GM21390 (cell line): Measurements from ENCODE around the gene PODN.

ENCODE experiments used
- ATAC-seq: cut with Tn5 transposase; IDR thresholded peaks from one replicate; pipeline ENCODE4 v1.9.1; 2021; ENCODE audit not compliant: unreplicated experiment

The PODN gene

GRCh38 chr1:53112861-53113260 is 50.8 kb downstream of the PODN start:
- no peak for ATAC-seq

GRCh38 chr1:53114090-53114489 is 52.1 kb downstream of the PODN start:
- ATAC-seq: no peak

GRCh38 chr1:53114581-53115400 is 52.8 kb downstream of the PODN start:
- no peak for ATAC-seq

GRCh38 chr1:53115403-53116306 is 53.6 kb downstream of the PODN start:
- ATAC-seq: no peak

- no peak for ATAC-seq
Measured at GRCh38 chr1:53116307-53116810, 54.3 kb downstream of the PODN start.

GRCh38 chr1:53116933-53117600 is 55.1 kb downstream of the PODN start:
- no peak for ATAC-seq

DNA sequence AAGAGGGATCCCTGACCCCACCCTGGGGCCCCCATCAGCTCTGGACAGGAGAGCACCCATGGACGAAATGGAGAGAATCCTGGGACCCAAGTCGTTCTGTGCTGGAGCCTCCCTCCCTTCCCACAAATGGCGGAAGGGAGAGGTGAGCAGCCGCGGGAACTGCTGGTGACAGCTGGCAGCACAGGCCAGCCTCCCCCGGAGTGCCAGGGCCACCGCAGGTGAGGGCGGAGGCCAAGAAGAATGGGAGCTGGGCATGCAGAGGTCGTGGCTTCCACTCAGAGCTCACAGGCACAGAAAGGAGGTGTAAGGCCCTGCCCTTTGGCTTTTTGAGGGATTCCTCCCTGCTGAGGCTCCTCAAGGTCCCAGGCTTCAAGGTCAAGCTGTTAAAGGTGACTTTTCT is 55.8 kb downstream of the PODN start:
- ATAC-seq: no peak

DNA sequence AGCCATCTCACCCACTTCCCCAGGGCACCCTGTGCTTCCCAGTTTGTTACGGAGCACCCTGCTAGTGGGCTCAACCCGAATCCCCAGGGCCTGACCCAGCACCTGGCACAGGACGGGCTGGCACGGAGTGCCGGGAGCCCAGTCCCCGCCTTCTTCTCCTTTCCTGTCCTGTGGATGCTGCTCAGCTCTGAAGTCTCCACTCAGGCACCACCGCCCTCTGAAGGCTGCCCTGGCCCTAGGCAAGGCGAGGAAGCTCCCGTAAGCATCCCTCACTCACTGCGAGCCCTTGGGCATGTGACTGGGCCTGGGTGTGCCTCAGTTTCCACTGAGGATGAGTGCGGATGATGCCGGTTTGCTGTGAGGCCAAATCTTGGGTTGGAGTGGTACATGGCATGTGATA is 58.6 kb downstream of the PODN start:
- ATAC-seq: no peak

- no peak for ATAC-seq
Measured at GRCh38 chr1:53121319-53122172, 59.5 kb downstream of the PODN start.

- no peak for ATAC-seq
Measured at GRCh38 chr1:53122201-53122885, 60.3 kb downstream of the PODN start.

- ATAC-seq: no peak
Measured at GRCh38 chr1:53122961-53123413, 61.0 kb downstream of the PODN start.

- no peak for ATAC-seq
Measured at GRCh38 chr1:53123453-53124140, 61.6 kb downstream of the PODN start.

DNA sequence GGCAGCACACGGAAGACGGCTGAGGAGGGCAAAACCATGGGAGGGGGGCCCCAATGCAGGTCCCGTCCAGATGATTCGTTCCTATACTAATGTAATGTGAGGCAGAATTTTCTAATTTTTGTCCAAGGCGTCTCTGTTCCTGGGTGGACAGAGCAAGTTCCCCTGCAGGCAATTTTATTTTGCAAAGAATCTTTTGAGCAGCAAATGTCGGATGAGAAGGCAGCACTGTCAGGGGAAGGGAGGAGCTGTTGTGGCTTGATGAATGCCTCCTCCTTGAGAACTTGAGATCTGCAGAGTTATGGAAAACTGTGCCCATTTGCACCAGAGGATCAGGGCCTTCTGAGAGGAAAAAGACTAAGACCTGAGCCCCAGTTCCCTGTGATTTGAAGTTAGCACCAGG is 63.1 kb downstream of the PODN start:
- ATAC-seq: no peak

- no peak for ATAC-seq
Measured at GRCh38 chr1:53125623-53126360, 63.8 kb downstream of the PODN start.

DNA sequence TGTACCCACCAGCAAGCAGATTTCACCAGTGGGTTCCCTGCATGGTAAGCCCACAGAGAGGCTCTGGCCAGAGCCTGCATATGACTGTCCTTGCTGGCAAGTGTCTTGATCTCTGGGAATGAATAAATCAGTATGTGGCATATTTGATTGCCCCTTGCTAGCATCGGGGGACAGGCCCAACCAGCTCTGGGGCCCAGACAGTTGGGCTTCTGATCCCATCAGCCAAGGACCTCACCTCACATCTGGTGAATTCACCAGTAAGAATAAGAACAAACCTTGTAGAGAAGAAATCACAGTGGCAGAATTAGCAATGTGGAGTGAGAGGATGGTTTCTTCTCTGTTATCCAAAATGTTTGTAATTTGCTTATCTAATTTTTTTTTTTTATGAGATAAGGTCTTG is 64.5 kb downstream of the PODN start:
- no peak for ATAC-seq

GRCh38 chr1:53127546-53127945 is 65.5 kb downstream of the PODN start:
- ATAC-seq: no peak

DNA sequence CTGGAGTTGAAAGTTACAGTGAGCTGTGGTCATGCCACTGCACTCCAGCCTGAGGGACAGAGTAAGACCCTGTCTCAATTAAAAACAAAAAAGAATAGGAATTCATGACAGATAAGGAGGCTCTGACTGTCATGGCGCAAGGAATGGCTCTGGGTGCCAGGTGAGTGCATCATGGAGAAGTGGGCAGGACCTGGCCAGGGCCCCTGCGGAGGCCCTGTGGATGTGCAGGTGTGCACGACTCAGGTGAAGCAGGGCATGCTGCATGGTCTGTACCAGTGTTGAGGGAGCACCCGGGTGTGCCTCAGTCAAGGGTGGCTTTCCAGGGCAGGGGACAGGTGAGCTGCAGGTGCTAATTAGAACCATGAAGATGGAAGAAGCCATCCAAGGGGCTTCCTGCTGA is 66.4 kb downstream of the PODN start:
- no peak for ATAC-seq

DNA sequence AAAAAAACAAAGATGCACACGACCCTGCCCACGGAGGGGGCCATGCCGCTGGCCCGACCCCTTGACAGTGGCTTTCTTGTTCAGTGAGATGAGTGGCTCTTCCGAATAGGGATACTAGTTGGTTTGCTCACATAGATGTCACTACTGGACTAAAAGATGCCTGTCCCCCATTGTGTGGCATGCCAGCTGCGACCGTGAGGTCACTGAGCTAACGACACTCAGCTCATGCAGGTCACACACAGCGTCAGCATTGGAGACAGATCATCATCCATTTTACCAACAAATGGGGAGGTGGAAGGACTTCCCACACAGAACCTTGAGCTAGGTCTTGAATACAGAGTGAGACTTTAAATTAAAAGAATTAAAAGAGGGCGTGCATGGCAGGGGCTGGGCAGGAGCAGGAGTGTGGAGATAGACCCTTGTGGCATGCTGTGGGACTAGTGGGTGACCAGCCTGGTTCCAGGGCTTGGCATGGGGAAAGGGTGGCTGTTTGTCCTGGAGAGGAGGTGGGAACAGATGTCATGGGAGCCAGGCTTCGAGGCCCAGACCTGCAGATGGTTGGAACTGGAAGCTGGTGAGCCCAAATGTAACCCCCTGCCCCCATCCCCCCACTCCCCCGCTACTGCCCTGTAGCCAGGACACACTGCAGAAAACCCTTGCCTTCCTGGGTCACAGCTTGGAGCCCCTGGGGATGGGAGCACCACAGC is 68.0 kb downstream of the PODN start:
- ATAC-seq: no peak
